ENCODE data around the gene TMEM59.

GRCh38 chr1:54084794-54085193 lies 31.8 kb upstream of the TMEM59 start:
- TF ChIP-seq CTCF (IDR thresholded peaks at IDR 0.05) = no peak
- TF ChIP-seq POLR2A (IDR thresholded peaks at IDR 0.05) = no peak

Data from thyroid gland (tissue), 4 donors.